Esophagus muscularis mucosa (tissue), 4 donors: Measurements from ENCODE around the gene NUCB2. TPM values are rescaled to one million over a fixed set of nuclear protein-coding genes. Genes with fewer than 3 reads are reported as not detected.

Source experiments
- DNase-seq: peaks from one replicate; pipeline ENCODE4 v3.0.0-alpha.2; 2017; ENCODE audit errors: extremely low spot score
- H3K27ac ChIP-seq, 4 donors: fragments of 200-600 bp; sonication (generic); replicated peaks in 1 of 4; 1 replicate in 3 of 4; 2 replicates in 1 of 4; pipeline ENCODE4 v1.5.1; 2016 to 2019; ENCODE audit warnings: mild to moderate bottlenecking in 1 of 4
- H3K27me3 ChIP-seq, 4 donors: fragments of 200-600 bp; sonication (generic); one replicate each; pipeline versions ENCODE4 v1.5.1 to v1.6.0; 2016 to 2019
- H3K36me3 ChIP-seq, 4 donors: fragments of 200-600 bp; sonication (generic); one replicate each; pipeline ENCODE4 v1.5.1; 2016 to 2019
- H3K4me1 ChIP-seq, 4 donors: fragments of 200-600 bp; sonication (generic); one replicate each; pipeline ENCODE4 v1.5.1; 2016 to 2019
- H3K4me3 ChIP-seq, 4 donors: fragments of 200-600 bp; sonication (generic); 1 replicate in 2 of 4; 2 replicates in 2 of 4; pipeline ENCODE4 v1.5.1; 2016 to 2019; ENCODE audit warnings: mild to moderate bottlenecking in 4 of 4, moderate library complexity in 1 of 4
- H3K9me3 ChIP-seq, 4 donors: fragments of 200-600 bp; sonication (generic); 1 replicate in 3 of 4; 2 replicates in 1 of 4; pipeline ENCODE4 v1.5.1; 2016 to 2019
- CTCF ChIP-seq, 3 experiments: fragments of 200-600 bp in 2 of 3; fragments of 450-650 bp in 1 of 3; sonication (generic) in 2 of 3; IDR thresholded peaks; one replicate each; pipeline ENCODE4 v1.5.1; 2017 to 2019; ENCODE audit warnings: antibody characterized with exemption in 3 of 3, mild to moderate bottlenecking in 2 of 3, moderate library complexity in 1 of 3
- EP300 ChIP-seq: sonication (generic); formaldehyde crosslinking; IDR thresholded peaks from one replicate; pipeline ENCODE4 v1.6.1; 2017; ENCODE audit warnings: antibody characterized with exemption
- POLR2A ChIP-seq: fragments of 450-650 bp; IDR thresholded peaks from one replicate; pipeline ENCODE4 v1.6.1; 2017; ENCODE audit warnings: antibody characterized with exemption, moderate library complexity, mild to moderate bottlenecking, low read depth
- POLR2AphosphoS5 ChIP-seq, 2 donors: sonication (generic); formaldehyde crosslinking; IDR thresholded peaks; one replicate each; pipeline ENCODE4 v1.6.1; 2017; ENCODE audit warnings: antibody characterized with exemption in 2 of 2
- WGBS: methylation state at CpG from one replicate; pipeline ENCODE4 v1.1.5; 2018; 5-methylcytosine and 5-hydroxymethylcytosine counted together
- intact Hi-C: fragments of 100-400 bp; cut with DNase I; formaldehyde crosslinking; loops from one replicate; pipeline ENCODE4 v1.15.1; 2023
- total RNA-seq, 4 donors: library from RNA; depleted of rRNA; stranded (reverse); fragments of >200 nt; gene quantifications; one replicate each; pipeline versions ENCODE4 v1.1.0 to v1.2.1, GENCODE V29; 2016

NUCB2 gene
- total RNA-seq, 4 donors from 2014 or later = 34.3 to 43.8 (median 42.6) TPM

GRCh38 chr11:17250561-17251350, 25.8 kb upstream of the NUCB2 start:
- no peaks in the 10 kb centered on the region for H3K9me3 ChIP-seq

GRCh38 chr11:17252704-17253103, 23.8 kb upstream of the NUCB2 start:
- H3K4me3 ChIP-seq = no peak overlapping the region
- intact Hi-C loops = no loop called here
- TF ChIP-seq POLR2A (no peak), POLR2AphosphoS5 (IDR thresholded peaks at IDR 0.05) (no peak), EP300 (no peak), CTCF (IDR thresholded peaks at IDR 0.05) (no peak)
- H3K36me3 ChIP-seq = no peaks in the 10 kb centered on the region
- whole genome bisulfite sequencing = 70% methylated on average over 4 of the region's 4 CpGs
- H3K9me3 ChIP-seq = no peaks in the 10 kb centered on the region
- DNase-seq = no peak
- H3K27me3 ChIP-seq = no peaks in the 10 kb centered on the region
- H3K27ac ChIP-seq = no peak overlapping the region
- no peaks in the 10 kb centered on the region for H3K4me1 ChIP-seq

More at GRCh38 chr11:17250561-17251350, 25.8 kb upstream of the NUCB2 start:
- DNase-seq = no peak
- TF ChIP-seq POLR2AphosphoS5 (IDR thresholded peaks at IDR 0.05) (no peak), POLR2A (no peak), EP300 (no peak), CTCF (IDR thresholded peaks at IDR 0.05) (no peak)
- Histone ChIP-seq H3K27me3 (no peaks in the 10 kb centered on the region), H3K36me3 (no peaks in the 10 kb centered on the region), H3K4me1 (no peaks in the 10 kb centered on the region), H3K27ac (no peak overlapping the region), H3K4me3 (no peak overlapping the region)
- intact Hi-C loops = no loop called here

- no peak for DNase-seq
- 71% methylated on average over 3 of the region's 3 CpGs for WGBS
- intact Hi-C loops = no loop called here
- H3K4me3 ChIP-seq = no peak overlapping the region
- H3K36me3 ChIP-seq = no peaks in the 10 kb centered on the region
- no peaks in the 10 kb centered on the region for H3K4me1 ChIP-seq
- no peak overlapping the region for H3K27ac ChIP-seq
- H3K9me3 ChIP-seq = no peaks in the 10 kb centered on the region
- TF ChIP-seq POLR2AphosphoS5 (IDR thresholded peaks at IDR 0.05) (no peak), POLR2A (no peak), CTCF (IDR thresholded peaks at IDR 0.05) (no peak), EP300 (no peak)
- no peaks in the 10 kb centered on the region for H3K27me3 ChIP-seq
Measured at GRCh38 chr11:17256512-17256911, 20.0 kb upstream of the NUCB2 start.

GRCh38 chr11:17257196-17257595, 19.3 kb upstream of the NUCB2 start:
- TF ChIP-seq EP300 = no peak
- WGBS = 67% methylated on average over 1 of the region's 1 CpG
- Histone ChIP-seq H3K4me1 (no peaks in the 10 kb centered on the region), H3K4me3 (no peak overlapping the region), H3K27me3 (no peaks in the 10 kb centered on the region), H3K36me3 (no peaks in the 10 kb centered on the region), H3K9me3 (no peaks in the 10 kb centered on the region), H3K27ac (no peak overlapping the region)
- no peak for DNase-seq
- intact Hi-C loops = no loop called here

- intact Hi-C loops = no loop called here
- Histone ChIP-seq H3K9me3 (no peaks in the 10 kb centered on the region), H3K4me3 (no peak overlapping the region), H3K36me3 (no peaks in the 10 kb centered on the region), H3K4me1 (no peaks in the 10 kb centered on the region), H3K27ac (no peak overlapping the region), H3K27me3 (no peaks in the 10 kb centered on the region)
- DNase-seq = no peak
- TF ChIP-seq POLR2AphosphoS5 (IDR thresholded peaks at IDR 0.05) = no peak
- TF ChIP-seq CTCF (IDR thresholded peaks at IDR 0.05) = no peak
- no peak for TF ChIP-seq EP300
Measured at GRCh38 chr11:17258670-17259069, 17.9 kb upstream of the NUCB2 start.
